GM19463 (cell line): Measurements from ENCODE around the gene RPS15.

Experiments
- ATAC-seq: cut with Tn5 transposase; IDR thresholded peaks from one replicate; pipeline ENCODE4 v1.9.1; 2021; ENCODE audit warnings: mild to moderate bottlenecking, moderate library complexity; ENCODE audit not compliant: unreplicated experiment

Gene RPS15

DNA sequence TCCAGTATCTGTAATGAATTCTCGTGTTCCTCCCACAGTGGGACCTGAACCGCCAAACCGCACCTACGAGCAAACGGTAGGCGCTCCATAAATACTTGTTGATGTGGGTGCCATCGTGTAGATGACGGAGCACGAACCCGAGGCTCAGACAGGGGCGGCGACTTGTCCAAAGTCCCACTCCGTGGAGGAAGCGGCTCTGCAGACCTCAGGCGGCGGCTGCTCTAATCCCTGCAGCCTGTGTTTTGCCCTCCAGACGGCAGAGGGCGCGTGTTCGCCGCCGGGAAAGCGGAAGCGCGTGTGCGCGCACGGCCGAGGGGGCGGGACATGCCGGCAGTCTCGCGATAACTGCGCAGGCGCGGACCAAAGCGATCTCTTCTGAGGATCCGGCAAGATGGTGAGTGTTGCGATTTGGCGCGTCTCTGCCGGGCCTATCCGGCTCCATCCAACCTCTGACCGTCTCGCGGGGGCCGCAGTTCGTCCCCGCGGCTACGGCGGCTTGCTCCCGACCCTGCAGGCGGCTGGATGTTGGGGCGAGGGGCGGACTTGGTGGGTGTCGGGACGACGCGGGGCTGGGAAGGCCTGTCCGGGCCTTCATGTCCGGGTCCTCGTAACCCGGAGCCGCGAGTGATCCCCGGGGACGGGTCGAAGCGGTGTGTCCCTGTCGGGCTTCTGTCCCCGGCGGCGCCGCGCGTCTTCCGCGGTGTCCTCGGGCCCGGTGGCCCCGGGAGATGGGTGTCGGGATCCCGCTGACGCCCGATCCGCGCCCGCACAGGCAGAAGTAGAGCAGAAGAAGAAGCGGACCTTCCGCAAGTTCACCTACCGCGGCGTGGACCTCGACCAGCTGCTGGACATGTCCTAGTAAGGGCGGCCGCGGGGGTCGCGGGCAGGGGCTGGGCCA lies at the start of gene RPS15:
TSS of gene RPS15 (plus strand) at position 362 of the 898 bp plus-strand sequence. CDS start at position 392, 30 bp downstream.
- ATAC-seq: peak; percentile 83

DNA sequence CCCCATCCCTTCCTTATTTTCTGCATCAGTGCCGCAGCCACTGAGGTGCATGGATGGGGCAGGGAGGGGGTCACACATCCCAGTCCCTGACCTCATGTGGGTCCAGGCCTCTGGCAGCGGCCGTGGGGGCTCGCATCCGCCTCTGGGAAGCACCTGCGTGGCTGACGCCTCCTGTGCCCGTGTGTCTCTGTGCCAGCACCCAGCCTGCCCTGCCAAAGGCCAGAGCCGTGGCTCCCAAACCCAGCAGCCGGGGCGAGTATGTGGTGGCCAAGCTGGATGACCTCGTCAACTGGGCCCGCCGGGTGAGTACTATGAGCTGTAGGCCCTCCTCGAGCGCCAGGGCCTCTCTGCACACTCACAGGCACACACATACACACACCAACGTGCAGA lies 49.6 kb upstream of the RPS15 start:
- ATAC-seq: no peak

DNA sequence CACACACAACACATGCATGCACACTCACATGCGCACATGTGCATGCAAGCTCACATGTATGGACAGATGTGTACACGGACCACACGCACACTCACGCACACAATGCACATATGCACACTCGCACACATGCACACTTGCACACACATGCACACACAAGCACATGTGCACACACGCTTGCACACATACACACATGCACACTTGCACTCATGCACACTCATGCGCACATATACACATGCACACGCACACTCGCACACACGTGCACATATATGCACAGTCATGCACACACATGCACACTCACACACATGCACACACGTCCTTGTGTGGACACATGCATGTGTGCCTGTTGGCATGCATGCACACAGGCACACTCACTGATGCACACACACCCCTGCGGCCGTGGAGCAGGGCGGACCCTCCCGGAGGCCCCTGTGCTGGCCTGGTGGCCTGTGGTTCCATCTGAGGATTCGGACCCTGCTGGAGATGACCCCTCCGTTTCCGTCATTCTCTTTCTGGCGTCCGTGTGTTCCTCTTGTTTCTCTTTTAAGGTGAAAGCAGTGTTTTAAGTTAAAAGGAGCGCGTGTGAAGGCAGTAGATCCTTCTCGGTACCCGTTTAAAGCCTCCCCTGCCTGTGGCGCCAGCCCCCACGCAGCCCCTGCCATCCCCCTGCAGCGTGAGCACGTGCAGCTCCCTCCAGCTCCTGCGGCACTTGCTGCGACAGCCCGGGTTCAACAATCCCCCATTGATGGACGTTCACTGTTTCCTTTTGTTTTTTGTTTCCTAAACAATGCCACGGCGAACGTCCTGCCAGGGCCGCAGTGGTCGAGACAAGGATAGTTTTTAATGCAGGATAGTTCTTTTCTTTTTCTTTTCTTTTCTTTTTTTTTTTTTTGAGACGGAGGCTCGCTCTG lies 48.9 kb upstream of the RPS15 start:
- ATAC-seq: no peak

DNA sequence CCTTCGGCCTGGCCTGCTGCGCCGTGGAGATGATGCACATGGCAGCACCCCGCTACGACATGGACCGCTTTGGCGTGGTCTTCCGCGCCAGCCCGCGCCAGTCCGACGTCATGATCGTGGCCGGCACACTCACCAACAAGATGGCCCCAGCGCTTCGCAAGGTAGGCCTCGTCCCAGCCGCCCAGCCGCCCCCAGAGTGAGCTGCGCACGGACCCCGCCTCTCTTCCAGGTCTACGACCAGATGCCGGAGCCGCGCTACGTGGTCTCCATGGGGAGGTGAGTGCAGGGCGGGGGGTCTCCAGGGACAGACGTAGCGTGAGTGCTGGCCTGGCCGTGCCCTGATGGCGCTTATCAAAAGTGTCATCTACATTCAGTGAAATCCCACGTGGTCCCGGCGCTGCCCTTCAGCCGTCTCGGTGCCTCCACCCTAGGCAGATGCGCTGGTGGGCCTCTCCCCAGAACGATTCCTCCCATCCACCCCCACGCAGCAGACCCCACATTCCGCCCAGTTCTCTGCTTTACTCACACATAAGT lies 47.2 kb upstream of the RPS15 start:
- ATAC-seq: no peak

DNA sequence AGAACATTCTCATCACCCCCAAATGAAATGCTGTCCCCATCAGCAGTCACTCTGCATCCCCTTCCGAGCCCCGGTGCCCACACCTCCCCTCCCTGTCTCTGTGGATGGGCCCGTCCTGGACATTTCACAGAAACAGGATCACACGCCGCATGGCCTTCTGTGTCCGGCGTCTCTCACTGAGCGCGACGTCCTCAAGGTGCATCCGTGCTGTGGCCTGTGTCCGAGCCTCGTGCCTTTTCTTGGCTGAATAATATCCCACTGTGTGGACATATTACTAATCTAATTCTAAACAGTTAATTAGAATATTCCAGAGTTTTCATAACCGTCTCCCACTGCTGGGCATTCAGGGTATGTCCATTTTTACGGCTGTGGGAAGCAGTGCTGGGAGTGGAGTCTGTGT lies 45.8 kb upstream of the RPS15 start:
- no peak for ATAC-seq

DNA sequence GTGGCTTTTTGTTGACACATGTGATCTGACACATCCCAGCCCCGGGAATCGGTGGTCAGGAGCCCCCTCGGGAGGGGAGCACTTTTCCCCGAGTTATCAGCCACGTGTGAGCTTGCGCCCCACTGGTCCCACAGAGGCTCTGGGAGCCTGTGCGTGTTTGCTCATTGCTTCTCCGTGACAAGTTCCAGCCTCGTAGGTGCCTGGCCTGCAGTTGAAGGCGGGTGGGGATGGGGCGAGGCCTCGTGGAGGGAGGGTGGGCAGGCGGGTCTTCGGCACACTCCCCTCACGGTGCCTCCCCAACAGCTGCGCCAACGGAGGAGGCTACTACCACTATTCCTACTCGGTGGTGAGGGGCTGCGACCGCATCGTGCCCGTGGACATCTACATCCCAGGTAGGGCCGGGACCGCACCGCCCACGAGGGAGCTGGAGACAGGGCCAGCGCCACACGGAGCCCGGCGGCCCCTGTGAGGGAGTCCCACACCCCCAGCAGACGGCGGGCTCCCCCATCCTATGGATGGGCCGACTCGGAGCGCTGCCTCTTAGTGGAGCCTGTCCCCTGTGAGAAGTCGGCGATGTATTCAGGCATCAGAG lies 45.2 kb upstream of the RPS15 start:
- no peak for ATAC-seq

DNA sequence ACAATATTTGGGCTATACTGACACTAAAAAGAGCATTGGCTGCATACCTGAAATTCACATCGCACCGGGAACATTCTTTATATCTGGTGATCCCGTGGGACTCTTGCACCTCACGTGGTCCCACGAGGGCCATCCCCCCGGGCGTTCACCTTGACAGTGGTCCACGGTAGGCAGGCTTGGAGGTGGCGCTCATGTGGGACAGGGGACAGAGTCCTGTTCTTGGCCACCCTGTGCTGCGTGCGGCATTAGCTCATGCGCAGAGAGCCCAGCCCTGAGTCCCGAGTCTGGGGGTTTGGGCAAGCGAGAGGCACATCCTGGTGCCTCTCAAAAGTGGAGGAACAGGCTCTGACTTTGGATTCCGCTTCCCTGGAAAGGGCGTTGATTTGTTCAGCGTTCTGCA lies 44.4 kb upstream of the RPS15 start:
- no peak for ATAC-seq

DNA sequence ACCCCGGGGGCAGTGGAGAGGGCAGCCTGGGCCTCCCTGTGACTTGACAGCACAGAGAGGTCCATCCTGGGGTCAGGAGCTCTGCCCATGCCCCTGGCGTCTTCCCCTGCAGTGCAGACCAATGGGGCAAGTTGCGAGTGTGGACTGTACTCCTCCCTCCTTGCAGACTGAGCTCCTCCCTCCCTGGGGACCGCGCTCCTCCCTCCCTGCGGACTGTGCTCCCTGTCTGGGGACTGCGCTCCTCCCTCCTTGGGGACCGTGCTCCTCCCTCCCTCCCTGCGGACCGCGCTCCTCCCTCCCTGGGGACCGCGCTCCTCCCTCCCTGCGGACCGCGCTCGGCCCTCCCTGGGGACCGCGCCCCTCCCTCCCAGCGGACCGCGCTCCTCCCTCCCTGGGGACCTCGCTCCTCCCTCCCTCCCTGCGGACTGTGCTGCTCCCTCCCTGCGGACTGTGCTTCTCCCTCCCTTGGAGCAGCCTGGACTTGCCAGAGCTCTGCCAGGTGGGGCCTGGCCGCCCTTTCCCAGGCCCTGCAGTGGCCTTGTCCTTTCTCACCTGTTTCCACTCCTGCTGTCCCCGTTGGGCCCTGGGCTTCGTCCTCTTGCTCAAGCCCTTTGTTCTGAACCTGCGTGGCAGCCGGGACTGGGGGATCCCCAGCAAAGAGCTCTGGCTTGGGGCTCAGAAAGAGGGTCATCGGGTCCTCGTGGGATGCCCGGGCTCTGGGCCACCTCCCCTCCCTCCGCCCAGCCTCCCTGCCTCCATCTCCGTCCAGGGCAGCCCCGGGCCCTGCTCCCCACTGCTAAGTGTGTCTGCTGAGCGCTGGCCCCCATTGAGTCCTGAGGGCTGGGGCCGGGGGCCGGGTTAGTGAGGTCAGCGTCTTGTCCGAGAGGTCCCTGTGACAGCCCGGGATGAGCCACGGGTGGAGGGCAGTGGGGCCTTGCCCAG lies 43.7 kb upstream of the RPS15 start:
- no peak for ATAC-seq

DNA sequence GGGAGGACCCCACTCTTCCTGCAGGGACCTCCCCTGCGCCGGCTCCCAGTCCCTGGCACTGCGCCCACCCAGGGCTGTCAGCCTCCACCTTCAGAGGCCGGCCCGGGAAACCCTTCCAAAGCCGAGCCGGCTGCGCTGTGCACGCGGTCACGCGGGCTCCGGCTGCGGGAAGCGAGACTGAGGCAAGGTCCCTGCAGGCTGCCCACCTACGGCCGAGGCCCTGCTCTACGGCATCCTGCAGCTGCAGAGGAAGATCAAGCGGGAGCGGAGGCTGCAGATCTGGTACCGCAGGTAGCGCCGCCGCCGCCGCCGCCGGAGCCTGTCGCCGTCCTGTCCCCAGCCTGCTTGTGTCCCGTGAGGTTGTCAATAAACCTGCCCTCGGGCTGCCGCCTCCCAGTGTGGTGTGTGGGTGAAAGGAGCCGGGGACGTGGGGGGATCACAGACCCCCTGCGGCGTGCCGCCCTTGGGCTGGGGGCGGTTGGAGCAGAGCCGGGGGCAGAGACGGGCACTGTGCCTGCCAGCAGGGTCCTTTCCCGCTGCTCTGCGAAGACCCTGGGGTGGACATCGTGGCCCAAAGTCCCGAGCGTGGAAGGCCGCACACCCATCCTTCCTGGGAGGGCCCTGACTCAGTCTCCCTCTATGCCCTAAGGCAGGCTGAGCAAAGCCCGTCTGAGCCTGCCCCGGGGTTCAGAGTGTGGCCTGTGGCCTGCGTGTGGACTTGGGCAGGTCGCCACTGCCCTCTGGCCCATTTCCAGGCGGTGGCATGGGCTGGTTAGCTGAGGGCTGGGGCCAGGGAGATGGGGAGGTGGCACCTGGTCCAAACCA lies 42.8 kb upstream of the RPS15 start:
- no peak for ATAC-seq

DNA sequence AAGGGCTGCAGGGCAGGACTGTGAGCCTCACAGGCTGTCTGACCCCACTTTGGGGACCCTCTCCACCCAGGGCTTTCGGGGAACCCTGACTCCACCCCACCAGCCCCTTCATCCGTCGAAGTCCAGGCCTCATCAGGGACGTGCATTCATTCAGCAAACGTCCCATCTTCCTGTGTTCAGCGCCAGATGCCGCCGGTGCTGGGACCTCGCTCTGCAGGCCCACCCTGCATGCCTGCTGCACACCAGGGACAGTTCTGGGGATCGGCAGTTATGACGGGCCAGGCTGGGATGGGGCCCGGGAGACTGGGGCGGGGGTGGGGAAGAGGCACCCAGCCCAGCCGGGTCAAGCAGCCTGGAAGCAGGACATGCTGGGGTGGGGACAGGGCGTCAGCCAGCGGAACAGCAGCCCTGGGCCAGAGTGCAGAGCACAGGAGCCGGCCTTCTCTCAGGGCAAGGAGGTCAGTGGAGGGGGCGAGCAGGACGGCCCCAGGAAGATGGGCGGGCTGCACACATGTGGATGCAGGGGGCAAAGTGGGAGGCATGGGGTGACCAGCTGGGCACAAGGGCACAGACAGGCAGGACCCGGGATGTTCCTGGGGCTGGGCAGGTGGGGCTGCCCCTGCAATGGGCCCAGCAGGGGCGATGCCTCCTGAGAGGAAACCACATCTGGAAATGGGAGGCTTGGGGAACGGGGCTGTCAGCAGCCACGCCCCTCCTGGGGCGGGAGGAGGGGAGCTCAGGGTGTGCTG lies 42.0 kb upstream of the RPS15 start:
- no peak for ATAC-seq

DNA sequence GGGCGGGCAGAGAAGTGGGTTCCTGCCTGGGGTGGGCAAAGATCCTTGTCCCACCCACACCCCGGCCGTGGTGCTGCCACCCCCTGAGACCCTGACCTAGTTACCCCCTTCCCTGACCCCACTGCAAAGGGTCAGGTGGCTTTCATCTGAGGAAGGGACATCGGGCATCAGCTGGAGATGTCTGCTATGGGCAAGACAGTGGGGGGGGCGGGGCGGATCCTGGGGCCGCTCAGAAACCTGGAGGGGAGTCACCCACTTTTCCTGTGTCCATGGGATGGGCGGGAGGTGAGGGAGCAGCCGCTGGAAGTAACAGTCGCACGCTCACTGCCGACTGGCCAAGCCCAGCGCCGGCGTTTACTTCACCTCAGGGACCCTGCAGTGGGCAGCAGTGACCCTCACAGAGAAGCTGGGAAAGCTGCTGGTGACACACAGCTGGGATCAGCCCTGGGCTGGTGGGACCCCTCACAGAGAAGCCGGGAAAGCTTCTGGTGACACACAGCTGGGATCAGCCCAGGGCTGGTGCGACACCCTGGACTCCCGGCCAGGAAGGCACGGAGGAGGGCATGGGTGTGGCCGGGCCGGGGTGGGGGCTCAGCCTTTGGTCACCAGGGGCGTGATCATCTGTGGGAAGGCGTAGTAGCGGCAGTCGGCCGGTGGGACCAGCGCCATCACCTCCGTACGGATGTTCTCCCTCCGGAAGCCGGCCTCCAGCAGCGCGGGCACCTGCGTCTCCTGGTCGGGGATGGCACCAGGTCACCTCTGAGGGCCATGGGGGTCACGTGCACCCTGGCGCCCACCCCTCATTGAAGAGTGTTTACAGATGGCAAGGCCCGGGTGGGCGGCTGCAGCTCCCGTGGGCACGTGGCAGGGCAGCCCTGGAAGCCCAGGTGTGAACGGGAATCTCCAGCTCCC lies 41.2 kb upstream of the RPS15 start:
- no peak for ATAC-seq

DNA sequence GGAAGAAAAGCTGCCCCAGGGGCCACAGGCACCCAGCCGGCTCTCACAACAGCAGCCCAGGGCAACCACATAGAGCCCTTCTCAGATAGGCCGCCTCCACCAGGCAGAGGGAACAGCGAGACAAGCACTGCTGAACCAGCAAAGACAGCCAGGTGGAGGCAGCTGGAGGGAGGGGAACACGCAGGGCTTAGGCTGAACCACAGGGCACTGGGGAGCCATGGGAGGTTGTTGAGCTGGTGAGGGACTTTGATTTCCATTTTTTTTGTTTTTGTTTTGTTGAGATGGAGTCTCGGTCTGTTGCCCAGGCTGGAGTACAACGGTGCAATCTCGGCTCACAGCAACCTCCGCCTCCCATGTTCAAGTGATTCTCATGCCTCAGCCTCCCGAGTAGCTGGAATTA lies 40.4 kb upstream of the RPS15 start:
- ATAC-seq: no peak

DNA sequence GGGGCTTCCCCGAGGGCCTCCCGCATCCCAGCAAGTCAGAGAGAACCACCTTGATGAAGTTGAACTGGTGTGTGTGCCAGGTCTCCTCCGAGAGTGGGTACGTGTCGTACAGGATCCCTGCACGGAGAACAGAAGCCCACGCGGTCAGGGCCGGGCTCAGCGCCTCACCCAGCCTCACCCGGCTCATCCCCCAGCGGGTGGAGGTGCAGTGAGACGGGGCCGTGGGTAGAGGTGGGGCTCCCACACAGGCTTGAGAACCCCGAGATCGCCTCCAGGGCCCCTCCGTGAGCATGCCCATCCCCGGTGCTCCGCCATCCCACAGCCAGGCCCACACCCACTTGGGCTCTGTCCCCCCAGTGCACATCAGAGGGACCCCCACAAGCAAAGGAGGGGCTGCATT lies 39.1 kb upstream of the RPS15 start:
- ATAC-seq: no peak

DNA sequence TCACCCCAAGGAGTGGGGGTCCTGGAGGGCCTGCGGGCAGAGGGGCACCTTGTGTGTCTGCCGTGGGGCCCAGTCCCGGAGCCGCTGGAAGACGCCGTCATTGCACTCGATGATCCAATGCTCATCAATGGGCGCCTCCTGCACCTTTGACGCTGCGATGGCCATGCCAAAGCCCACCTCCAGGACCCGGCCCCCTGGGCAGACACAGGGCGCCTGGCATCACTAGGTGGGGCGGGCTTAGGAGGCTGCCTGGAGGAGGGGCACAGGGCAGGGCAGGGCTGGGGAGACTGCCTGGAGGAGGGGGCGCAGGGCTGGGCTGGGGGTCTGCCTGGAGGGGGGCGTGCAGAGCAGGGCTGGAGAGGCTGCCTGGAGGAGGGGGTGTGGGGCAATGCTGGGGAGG lies 38.5 kb upstream of the RPS15 start:
- ATAC-seq: no peak

DNA sequence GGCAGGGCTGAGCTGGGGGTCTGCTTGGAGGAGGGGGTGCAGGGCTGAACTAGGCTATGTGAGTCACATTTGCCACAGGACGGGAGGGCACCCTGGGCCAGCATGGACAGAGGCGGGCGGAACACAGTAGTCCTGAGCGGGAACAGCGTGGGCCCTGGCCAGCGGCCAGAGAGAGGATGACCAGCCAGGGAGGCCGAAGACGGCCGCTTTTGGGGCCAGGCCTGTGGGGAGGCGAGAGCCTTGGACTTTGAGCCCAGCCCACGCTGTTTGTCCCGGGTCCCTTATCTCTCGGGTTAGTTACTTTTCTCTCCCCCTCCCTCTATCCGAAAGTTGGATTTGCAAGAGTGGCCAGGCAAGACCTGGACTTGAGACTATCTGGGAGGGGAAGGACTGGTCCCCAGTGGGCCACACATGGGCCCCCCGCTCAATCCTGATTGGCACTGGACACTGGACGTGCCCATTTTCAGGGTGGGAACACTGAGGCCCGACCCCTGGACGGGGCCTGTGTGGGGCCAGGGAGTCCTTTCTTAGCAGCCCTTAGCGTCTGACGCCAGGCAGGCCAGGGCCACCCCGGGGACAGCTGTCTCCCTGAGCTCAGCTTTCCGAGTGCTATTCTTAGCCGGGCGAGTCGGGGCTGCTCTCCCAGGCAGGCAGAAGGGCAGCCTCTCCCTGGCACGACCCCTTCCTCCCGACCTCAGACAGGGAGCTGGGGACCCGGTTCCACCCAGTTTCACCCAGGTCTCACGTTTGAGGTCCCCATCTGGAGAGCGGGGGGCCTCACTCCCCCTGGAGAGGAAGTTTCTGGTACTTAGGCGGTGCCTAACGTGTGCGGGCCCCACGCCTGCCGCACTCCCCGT lies 37.7 kb upstream of the RPS15 start:
- no peak for ATAC-seq

DNA sequence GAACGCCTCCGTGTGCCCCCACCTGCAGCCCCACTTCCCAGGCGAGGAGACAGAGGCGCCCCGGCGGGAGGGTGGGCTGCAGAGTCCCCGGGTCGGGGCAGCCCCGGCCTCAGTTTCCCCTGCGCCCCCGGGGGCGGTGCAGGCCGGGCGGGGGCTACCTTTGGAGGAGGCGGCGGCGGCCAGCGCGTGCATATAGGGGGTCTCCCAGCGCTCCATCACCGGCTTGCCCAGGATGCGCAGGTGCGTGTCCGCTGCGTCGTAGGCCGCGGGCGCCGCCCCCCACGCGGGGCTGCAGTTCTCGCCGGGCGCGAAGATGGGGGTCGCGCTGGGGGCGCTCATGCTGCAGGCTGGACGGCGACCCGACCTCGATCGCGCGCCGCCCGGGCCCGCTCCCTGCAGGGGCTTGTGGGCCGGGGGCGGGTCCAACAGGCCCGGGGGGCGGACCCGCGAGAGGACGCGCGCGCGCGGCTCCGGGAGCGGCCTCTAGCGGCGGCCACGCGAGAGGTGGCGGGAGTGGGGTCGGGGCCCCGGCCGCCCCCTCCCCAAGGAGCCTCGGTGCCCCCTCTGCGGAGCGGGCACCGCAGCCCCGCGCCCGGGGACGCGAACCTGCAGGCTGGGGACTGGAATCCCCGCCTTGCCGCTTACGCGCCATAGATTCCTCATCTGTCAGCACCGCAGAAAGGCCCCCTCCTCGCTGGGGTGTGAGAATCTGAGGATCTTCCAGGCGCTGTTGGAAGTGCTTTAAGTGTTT lies 36.9 kb upstream of the RPS15 start, which contains the start of gene GAMT:
TSS of gene GAMT (minus strand) at position 405 of the 751 bp plus-strand sequence. CDS start at position 339, 66 bp downstream.
- ATAC-seq: no peak
